Activated CD4-positive, alpha-beta T cell treated with anti-CD3 and anti-CD28 coated beads, Interleukin-2, Interleukin-6, amounts not matched to agents 100 ng/mL and 50 ng/mL, durations not matched to agents 16 hours and 8 hours (primary cell): ENCODE measurements around the gene NOTCH1.

Experiments used
- DNase-seq: peaks from one replicate; pipeline ENCODE4 v3.0.0-alpha.2; 2020

The NOTCH1 gene

GRCh38 chr9:136457326-136457725 is 88.5 kb downstream of the NOTCH1 start:
- no peak for DNase-seq

DNA sequence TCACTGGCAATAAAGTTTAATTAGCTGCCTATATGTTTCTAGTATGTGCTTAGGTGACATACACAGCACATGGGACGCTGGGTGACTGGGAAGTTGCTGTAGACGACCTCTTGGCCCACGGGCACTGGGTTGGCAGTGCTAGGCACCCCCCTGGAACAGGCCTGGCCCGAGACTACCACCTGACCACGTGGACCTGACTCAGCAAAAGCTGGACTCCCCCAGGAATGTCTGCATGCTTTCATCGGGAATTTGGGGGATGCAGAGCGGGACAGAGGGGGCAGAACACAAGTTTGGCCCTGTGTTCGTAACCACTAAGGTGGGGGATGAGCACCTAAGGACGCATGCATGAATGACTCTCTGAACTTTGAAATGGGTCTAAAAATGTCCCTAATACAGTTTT is 89.6 kb downstream of the NOTCH1 start:
- DNase-seq, result no peak

- no peak for DNase-seq
Measured at GRCh38 chr9:136455043-136456002, 90.5 kb downstream of the NOTCH1 start.

DNA sequence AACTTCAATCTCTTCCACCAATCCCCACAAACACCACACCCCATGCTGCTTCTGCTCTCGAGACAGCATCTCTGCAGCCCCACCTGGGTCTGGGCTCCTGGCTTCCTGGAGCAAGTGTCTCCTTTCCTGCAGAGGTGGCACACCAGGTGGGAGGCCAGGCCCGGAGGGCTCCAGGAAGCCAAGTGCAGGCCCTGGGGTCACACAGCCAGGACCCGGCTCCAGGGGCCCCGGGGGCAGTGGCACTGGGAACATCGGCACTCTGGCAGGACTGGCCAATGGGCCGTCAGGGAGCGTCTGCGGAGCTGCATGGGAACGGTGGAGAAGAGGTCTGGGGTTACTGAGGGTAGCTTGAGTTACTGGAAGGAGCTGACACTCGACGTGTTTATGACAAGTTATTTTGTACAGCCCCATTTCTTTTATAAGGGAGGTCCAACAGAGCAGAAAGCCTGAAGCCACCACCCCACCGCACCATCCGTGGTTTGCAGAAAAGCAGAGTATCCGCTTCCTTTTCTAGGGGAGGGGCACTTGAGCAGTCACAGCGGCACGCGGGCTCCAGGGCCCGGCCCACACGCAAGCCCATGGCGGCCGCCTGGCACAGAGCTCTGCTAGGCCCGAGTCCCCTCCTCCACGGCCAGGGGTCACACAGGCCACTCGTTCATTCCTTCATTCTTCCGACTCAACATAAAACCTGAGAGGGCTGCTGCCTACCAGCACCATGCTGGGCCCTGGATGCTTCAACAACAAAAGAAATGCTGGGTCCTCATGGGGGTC is 91.6 kb downstream of the NOTCH1 start:
- DNase-seq, result no peak

DNA sequence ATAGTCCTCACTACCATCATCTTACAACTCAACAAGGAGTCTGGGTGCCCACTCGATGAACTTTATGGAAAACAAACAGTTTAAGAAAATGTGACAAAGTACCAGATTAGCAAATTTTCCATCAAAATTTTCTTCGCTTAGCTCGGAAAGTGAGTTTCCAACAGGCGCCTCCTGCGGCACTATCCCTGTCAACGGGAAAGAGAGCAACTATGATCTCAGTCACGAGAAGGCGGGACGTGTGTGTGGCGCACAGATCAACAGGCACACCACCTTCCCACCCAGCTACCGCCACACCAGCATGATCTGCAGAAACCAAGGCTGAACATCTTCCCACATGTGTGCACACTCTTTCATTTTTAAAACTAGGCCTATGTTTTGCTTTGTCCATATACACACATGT is 92.5 kb downstream of the NOTCH1 start:
- DNase-seq, result no peak

GRCh38 chr9:136451221-136451877 is 94.5 kb downstream of the NOTCH1 start:
- no peak for DNase-seq

GRCh38 chr9:136448655-136449054 is 97.2 kb downstream of the NOTCH1 start:
- DNase-seq, result no peak

- no peak for DNase-seq
Measured at GRCh38 chr9:136447173-136447778, 98.6 kb downstream of the NOTCH1 start.

- no peak for DNase-seq
Measured at GRCh38 chr9:136445799-136446198, 100.0 kb downstream of the NOTCH1 start.
